ES-I3 (cell line): ENCODE data around the gene IFT88.
A peak's percentile ranks its signal among the peaks of the same experiment; 100 is the strongest.

Experiments
- H3K36me3 ChIP-seq: 2 replicates; pipeline ENCODE4 v1.6.1; 2013; ENCODE audit warnings: mild to moderate bottlenecking, low read length, control low read depth, moderate library complexity; ENCODE audit not compliant: insufficient read depth
- H3K4me1 ChIP-seq: 2 replicates; pipeline ENCODE4 v1.6.1; 2013; ENCODE audit warnings: mild to moderate bottlenecking, control low read depth, low read length; ENCODE audit not compliant: insufficient read depth
- H3K9ac ChIP-seq: 2 replicates; pipeline ENCODE4 v1.6.1; 2013; ENCODE audit warnings: low read depth, mild to moderate bottlenecking, low read length, moderate library complexity
- H3K9me3 ChIP-seq: 2 replicates; pipeline ENCODE4 v1.6.1; 2013; ENCODE audit warnings: mild to moderate bottlenecking, low read length, moderate library complexity; ENCODE audit not compliant: control insufficient read depth, insufficient read depth

The IFT88 gene

GRCh38 chr13:20566898-20567874 is at the start of gene IFT88:
TSS of gene IFT88 (plus strand) at chr13:20567157. CDS start at chr13:20574386, 7,229 bp downstream.
- H3K9me3 ChIP-seq, result peaks cover 11% of the 10 kb centered on the region
- H3K36me3 ChIP-seq, result no peaks in the 10 kb centered on the region
- no peaks in the 10 kb centered on the region for H3K4me1 ChIP-seq
- peak within 1 kb of the TSS; percentile 87 for H3K9ac ChIP-seq

- Histone ChIP-seq H3K9ac (no peak overlapping the region), H3K4me1 (no peaks in the 10 kb centered on the region), H3K36me3 (no peaks in the 10 kb centered on the region), H3K9me3 (no peaks in the 10 kb centered on the region)
These were observed 48.3 kb upstream of the IFT88 start for GRCh38 chr13:20518660-20519100.

GRCh38 chr13:20519875-20520274 is 47.1 kb upstream of the IFT88 start:
- no peaks in the 10 kb centered on the region for H3K9me3 ChIP-seq
- no peaks in the 10 kb centered on the region for H3K4me1 ChIP-seq
- H3K9ac ChIP-seq, result no peak overlapping the region
- no peaks in the 10 kb centered on the region for H3K36me3 ChIP-seq

- Histone ChIP-seq H3K36me3 (no peaks in the 10 kb centered on the region), H3K9me3 (no peaks in the 10 kb centered on the region), H3K4me1 (peaks cover under 1% of the 10 kb centered on the region; the same call in 1 of the 2 replicates), H3K9ac (no peak overlapping the region)
These were observed 45.4 kb upstream of the IFT88 start for GRCh38 chr13:20521364-20522115.

- H3K36me3 ChIP-seq, result no peaks in the 10 kb centered on the region
- H3K4me1 ChIP-seq, result peaks cover 4% of the 10 kb centered on the region; the same call in 1 of the 2 replicates
- peak overlapping the region; percentile 76; the same call in 1 of the 2 replicates for H3K9ac ChIP-seq
- no peaks in the 10 kb centered on the region for H3K9me3 ChIP-seq
These were observed 41.8 kb upstream of the IFT88 start for GRCh38 chr13:20525144-20525600.

- Histone ChIP-seq H3K36me3 (no peaks in the 10 kb centered on the region), H3K9ac (peak within 1 kb of the TSS; percentile 76), H3K4me1 (peaks cover 4% of the 10 kb centered on the region; the same call in 1 of the 2 replicates), H3K9me3 (0 out of 2 replicates have a peak, but pooled peaks cover 4% of the 10 kb centered on the region)
These were observed 41.1 kb upstream of the IFT88 start, which contains the start of gene CRYL1 for GRCh38 chr13:20525601-20526544. TSS of gene CRYL1 (minus strand) at chr13:20525857. CDS start at chr13:20525794, 63 bp downstream.

GRCh38 chr13:20526664-20527063 is 40.3 kb upstream of the IFT88 start:
- H3K36me3 ChIP-seq, result no peaks in the 10 kb centered on the region
- H3K9ac ChIP-seq, result peak overlapping the region; percentile 76; the same call in 1 of the 2 replicates
- H3K9me3 ChIP-seq, result 0 out of 2 replicates have a peak, but pooled peaks cover 4% of the 10 kb centered on the region
- peaks cover 4% of the 10 kb centered on the region; the same call in 1 of the 2 replicates for H3K4me1 ChIP-seq

- Histone ChIP-seq H3K4me1 (peaks cover 4% of the 10 kb centered on the region; the same call in 1 of the 2 replicates), H3K9me3 (0 out of 2 replicates have a peak, but pooled peaks cover 4% of the 10 kb centered on the region), H3K9ac (no peak overlapping the region), H3K36me3 (no peaks in the 10 kb centered on the region)
These were observed 38.5 kb upstream of the IFT88 start for GRCh38 chr13:20528452-20528851.

- Histone ChIP-seq H3K36me3 (no peaks in the 10 kb centered on the region), H3K4me1 (no peaks in the 10 kb centered on the region), H3K9me3 (0 out of 2 replicates have a peak, but pooled peaks cover 4% of the 10 kb centered on the region), H3K9ac (no peak overlapping the region)
These were observed 32.8 kb upstream of the IFT88 start for GRCh38 chr13:20534038-20534608.

- Histone ChIP-seq H3K36me3 (no peaks in the 10 kb centered on the region), H3K9me3 (no peaks in the 10 kb centered on the region), H3K4me1 (no peaks in the 10 kb centered on the region), H3K9ac (no peak overlapping the region)
These were observed 30.0 kb upstream of the IFT88 start for GRCh38 chr13:20536992-20537391.

- Histone ChIP-seq H3K9ac (no peak overlapping the region), H3K9me3 (no peaks in the 10 kb centered on the region), H3K4me1 (no peaks in the 10 kb centered on the region), H3K36me3 (no peaks in the 10 kb centered on the region)
These were observed 22.6 kb upstream of the IFT88 start for GRCh38 chr13:20544201-20544923.

- H3K36me3 ChIP-seq, result no peaks in the 10 kb centered on the region
These were observed 20.4 kb upstream of the IFT88 start for GRCh38 chr13:20546556-20546955.

More at GRCh38 chr13:20546556-20546955, 20.4 kb upstream of the IFT88 start:
- Histone ChIP-seq H3K9me3 (no peaks in the 10 kb centered on the region), H3K4me1 (no peaks in the 10 kb centered on the region), H3K9ac (no peak overlapping the region)
